BLaER1 treated with 17β-estradiol and CSF1 and Interleukin-3, amounts not matched to agents 10 nM and 100 nM (cell line): ENCODE measurements around the gene PRRC2B.
A peak's percentile ranks its signal among the peaks of the same experiment; 100 is the strongest.
"Not testable (repeated sequence)": the region's sequence is repeated elsewhere in the genome, so short reads cannot be mapped to it uniquely, and the experiment has no call there.

Source experiments
- H3K27ac ChIP-seq, 11 experiments: shearing (Covaris generic); formaldehyde crosslinking; 2 replicates each; pipeline ENCODE4 v1.8.1; 2022
- H3K27me3 ChIP-seq, 11 experiments: shearing (Covaris generic); formaldehyde crosslinking; 2 replicates each; pipeline ENCODE4 v1.8.1; 2022
- H3K36me3 ChIP-seq, 11 experiments: shearing (Covaris generic); formaldehyde crosslinking; 2 replicates each; pipeline ENCODE4 v1.8.1; 2022
- H3K4me1 ChIP-seq, 10 experiments: shearing (Covaris generic); formaldehyde crosslinking; 2 replicates each; pipeline ENCODE4 v1.8.1; 2022
- H3K4me2 ChIP-seq, 11 experiments: shearing (Covaris generic); formaldehyde crosslinking; 2 replicates each; pipeline ENCODE4 v1.8.1; 2022
- H3K4me3 ChIP-seq, 10 experiments: shearing (Covaris generic); formaldehyde crosslinking; 2 replicates each; pipeline ENCODE4 v1.8.1; 2022
- H3K9ac ChIP-seq, 11 experiments: shearing (Covaris generic); formaldehyde crosslinking; 2 replicates each; pipeline ENCODE4 v1.8.1; 2022
- H3K9me3 ChIP-seq, 11 experiments: shearing (Covaris generic); formaldehyde crosslinking; replicated peaks in 1 of 11; 2 replicates each; pipeline ENCODE4 v1.8.1; 2022
- H4K20me1 ChIP-seq, 11 experiments: shearing (Covaris generic); formaldehyde crosslinking; 2 replicates each; pipeline ENCODE4 v1.8.1; 2022
- Cebpa-rat ChIP-seq, 11 experiments: shearing (Covaris generic); IDR thresholded peaks; 2 replicates each; pipeline ENCODE4 v1.8.1; 2022

PRRC2B gene

DNA sequence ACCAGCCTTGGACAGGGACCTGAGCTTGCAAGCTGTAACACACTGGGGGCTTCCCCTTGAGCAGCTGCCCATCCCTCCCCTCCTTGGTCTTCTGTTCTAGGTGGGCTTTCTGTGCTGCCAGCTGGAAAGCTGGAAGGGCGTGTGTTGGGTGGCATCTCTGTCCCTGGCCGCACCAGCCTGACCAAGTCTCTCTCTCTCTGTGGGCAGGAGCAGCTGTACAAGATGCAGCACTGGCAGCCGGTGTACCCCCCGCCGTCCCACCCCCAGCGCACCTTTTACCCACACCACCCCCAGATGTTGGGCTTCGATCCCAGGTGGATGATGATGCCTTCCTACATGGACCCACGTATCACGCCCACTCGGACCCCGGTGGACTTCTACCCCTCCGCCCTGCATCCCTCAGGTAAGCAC, 76.7 kb downstream of the PRRC2B start:
- H3K27ac ChIP-seq, result no peak overlapping the region
- H3K9me3 ChIP-seq, result no peaks in the 10 kb centered on the region
- H3K36me3 ChIP-seq, result peaks cover 99 to 100% (median 100%) of the 10 kb centered on the region in 11 experiments
- H3K9ac ChIP-seq, result no peak overlapping the region
- H3K4me1 ChIP-seq, result no peaks in the 10 kb centered on the region
- H3K4me3 ChIP-seq, result no peak overlapping the region
- no peaks in the 10 kb centered on the region for H3K27me3 ChIP-seq
- no peak for TF ChIP-seq Cebpa-rat (IDR thresholded peaks at IDR 0.05)
- peaks cover 90 to 100% (median 99%) of the 10 kb centered on the region in 11 experiments for H4K20me1 ChIP-seq
- no peak overlapping the region for H3K4me2 ChIP-seq

DNA sequence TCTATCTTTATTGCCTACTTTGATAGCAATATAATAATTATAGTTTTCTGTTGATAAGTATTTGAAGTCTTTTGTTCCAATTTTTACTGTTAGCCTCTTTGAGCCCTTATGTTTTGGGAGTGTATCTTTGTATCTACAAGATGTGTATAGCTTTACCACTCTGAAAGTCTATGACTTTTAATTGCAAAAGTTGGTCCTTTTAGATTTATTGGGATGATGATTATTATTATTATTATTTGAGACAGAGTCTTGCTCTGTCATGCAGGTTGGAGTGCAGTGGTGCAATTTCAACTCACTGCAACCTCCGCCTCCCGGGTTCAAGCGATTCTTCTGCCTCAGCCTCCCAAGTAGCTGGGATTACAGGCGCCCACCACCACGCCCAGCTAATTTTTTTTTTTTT, 78.2 kb downstream of the PRRC2B start:
- not testable (repeated sequence) for H3K9ac ChIP-seq, H3K9me3 ChIP-seq, H3K4me1 ChIP-seq, H3K27ac ChIP-seq, H3K4me3 ChIP-seq, H3K4me2 ChIP-seq, H3K27me3 ChIP-seq
- Histone ChIP-seq H4K20me1 (peaks cover 95 to 100% (median 100%) of the 10 kb centered on the region in 11 experiments), H3K36me3 (peaks cover 99 to 100% (median 100%) of the 10 kb centered on the region in 11 experiments)

DNA sequence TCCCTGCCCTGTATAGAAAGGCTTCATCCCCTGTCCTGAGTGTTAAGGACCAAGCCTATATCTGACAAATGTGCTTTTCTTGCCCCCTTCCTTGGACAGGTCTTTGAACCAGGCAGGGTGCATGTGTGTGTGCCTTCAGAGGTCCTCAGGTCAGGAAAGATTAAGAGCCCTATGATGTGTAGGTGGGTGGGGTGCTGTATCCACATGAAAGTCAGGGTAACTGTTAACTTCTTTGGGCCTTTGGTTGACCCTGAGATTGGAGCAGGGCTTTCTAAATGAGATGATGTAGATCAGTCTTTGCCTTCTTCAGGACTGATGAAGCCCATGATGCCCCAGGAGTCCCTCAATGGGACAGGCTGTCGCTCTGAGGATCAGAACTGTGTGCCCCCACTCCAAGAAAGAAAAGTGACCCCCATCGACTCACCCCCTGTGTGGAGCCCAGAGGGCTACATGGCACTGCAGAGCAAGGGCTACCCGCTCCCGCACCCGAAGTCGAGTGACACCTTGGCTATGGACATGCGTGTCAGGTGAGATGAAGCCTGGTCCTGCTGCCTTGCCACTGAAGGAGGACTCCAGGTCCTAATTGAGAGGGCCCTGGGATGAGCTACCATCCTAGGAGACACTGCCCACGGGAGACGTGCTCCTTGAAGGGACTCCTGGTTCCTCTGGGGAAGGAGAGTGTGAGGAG, 79.5 kb downstream of the PRRC2B start:
- Histone ChIP-seq H3K4me1 (no peaks in the 10 kb centered on the region), H3K9me3 (no peaks in the 10 kb centered on the region), H3K4me3 (no peak overlapping the region), H3K27ac (no peak overlapping the region), H4K20me1 (peaks cover 96 to 100% (median 100%) of the 10 kb centered on the region in 11 experiments), H3K9ac (no peak overlapping the region), H3K36me3 (peaks cover 99 to 100% (median 100%) of the 10 kb centered on the region in 11 experiments), H3K4me2 (no peak overlapping the region), H3K27me3 (no peaks in the 10 kb centered on the region)
- no peak for TF ChIP-seq Cebpa-rat (IDR thresholded peaks at IDR 0.05)

DNA sequence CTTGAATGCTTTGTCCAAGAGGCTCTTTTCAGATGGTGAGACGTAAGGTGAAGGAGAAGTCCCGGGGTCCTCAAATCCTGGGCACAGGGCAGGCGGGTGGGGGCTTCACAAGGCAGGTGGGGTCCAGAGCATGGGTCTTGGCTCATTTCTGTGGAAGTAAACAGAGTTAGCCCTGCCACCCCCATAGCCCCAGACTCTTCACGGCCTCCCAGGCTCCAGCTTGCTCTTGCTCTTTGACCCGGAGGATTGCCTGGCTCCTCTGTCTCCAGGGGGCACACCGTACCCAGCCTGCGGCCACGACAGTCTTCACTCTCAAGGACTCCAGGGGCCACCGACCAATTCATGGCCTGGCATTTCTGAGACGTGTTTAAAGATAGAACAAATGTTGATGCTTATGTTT, 80.0 kb downstream of the PRRC2B start:
- no peak for TF ChIP-seq Cebpa-rat (IDR thresholded peaks at IDR 0.05)
- no peak overlapping the region for H3K9ac ChIP-seq
- no peaks in the 10 kb centered on the region for H3K4me1 ChIP-seq
- peaks cover 96 to 100% (median 99%) of the 10 kb centered on the region in 11 experiments for H4K20me1 ChIP-seq
- H3K4me3 ChIP-seq, result no peak overlapping the region
- no peak overlapping the region for H3K4me2 ChIP-seq
- no peaks in the 10 kb centered on the region for H3K9me3 ChIP-seq
- no peak overlapping the region for H3K27ac ChIP-seq
- H3K27me3 ChIP-seq, result no peaks in the 10 kb centered on the region
- peaks cover 98 to 100% (median 99%) of the 10 kb centered on the region in 11 experiments for H3K36me3 ChIP-seq

DNA sequence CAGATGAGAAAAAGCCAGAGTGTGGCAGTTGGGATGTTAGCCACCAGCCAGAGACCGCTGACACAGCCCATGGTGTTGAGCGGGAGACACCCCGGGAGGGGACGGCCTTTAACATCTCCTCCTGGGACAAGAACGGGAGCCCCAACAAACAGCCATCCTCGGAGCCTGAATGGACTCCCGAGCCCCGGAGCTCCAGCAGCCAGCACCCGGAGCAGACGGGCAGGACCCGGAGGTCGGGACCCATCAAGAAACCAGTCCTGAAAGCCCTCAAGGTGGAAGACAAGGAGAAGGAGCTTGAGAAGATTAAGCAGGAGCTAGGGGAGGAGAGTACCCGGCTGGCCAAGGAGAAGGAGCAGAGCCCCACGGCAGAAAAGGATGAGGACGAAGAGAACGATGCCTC, 80.8 kb downstream of the PRRC2B start:
- Histone ChIP-seq H3K36me3 (peaks cover 98 to 100% (median 99%) of the 10 kb centered on the region in 11 experiments), H3K27me3 (no peaks in the 10 kb centered on the region), H3K27ac (no peak overlapping the region), H3K9ac (0 out of 22 replicates have a peak overlapping the region, but pooled peaks of 2 of the 11 experiments have one; percentile 18 to 29), H3K9me3 (no peaks in the 10 kb centered on the region), H3K4me1 (no peaks in the 10 kb centered on the region), H3K4me2 (no peak overlapping the region), H3K4me3 (no peak overlapping the region), H4K20me1 (peaks cover 93 to 100% (median 99%) of the 10 kb centered on the region in 11 experiments)
- no peak for TF ChIP-seq Cebpa-rat (IDR thresholded peaks at IDR 0.05)

DNA sequence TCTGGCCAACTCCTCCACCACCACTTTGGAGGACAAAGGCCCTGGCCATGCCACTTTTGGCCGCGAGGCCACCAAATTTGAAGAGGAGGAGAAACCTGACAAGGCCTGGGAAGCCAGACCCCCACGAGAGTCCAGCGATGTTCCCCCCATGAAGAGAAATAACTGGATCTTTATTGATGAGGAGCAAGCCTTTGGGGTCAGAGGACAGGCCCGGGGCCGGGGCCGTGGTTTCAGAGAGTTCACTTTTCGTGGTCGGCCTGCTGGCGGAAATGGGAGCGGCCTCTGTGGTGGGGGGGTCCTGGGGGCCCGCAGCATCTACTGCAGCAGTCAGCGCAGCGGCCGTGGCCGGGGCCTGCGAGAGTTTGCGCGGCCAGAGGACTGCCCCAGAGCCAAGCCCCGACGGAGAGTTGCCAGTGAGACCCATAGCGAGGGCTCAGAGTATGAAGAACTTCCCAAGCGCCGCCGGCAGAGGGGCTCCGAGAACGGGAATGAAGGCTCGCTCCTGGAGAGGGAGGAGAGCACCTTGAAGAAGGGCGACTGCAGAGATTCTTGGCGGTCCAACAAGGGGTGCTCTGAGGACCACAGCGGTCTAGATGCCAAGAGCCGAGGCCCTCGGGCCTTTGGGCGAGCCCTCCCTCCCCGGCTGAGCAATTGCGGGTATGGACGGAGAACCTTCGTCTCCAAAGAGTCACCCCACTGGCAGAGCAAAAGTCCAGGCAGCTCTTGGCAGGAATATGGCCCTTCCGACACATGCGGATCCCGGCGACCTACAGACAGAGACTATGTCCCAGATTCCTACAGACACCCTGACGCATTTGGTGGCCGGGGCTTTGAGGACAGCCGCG, 81.4 kb downstream of the PRRC2B start:
- no peaks in the 10 kb centered on the region for H3K9me3 ChIP-seq
- H3K27ac ChIP-seq, result no peak overlapping the region; a peak in 1 of 22 replicates
- no peak for TF ChIP-seq Cebpa-rat (IDR thresholded peaks at IDR 0.05)
- H3K4me1 ChIP-seq, result no peaks in the 10 kb centered on the region
- H3K36me3 ChIP-seq, result peaks cover 98 to 100% (median 99%) of the 10 kb centered on the region in 11 experiments
- H3K4me2 ChIP-seq, result no peak overlapping the region
- peaks cover 92 to 100% (median 99%) of the 10 kb centered on the region in 11 experiments for H4K20me1 ChIP-seq
- no peaks in the 10 kb centered on the region for H3K27me3 ChIP-seq
- H3K9ac ChIP-seq, result no peak overlapping the region
- H3K4me3 ChIP-seq, result no peak overlapping the region

DNA sequence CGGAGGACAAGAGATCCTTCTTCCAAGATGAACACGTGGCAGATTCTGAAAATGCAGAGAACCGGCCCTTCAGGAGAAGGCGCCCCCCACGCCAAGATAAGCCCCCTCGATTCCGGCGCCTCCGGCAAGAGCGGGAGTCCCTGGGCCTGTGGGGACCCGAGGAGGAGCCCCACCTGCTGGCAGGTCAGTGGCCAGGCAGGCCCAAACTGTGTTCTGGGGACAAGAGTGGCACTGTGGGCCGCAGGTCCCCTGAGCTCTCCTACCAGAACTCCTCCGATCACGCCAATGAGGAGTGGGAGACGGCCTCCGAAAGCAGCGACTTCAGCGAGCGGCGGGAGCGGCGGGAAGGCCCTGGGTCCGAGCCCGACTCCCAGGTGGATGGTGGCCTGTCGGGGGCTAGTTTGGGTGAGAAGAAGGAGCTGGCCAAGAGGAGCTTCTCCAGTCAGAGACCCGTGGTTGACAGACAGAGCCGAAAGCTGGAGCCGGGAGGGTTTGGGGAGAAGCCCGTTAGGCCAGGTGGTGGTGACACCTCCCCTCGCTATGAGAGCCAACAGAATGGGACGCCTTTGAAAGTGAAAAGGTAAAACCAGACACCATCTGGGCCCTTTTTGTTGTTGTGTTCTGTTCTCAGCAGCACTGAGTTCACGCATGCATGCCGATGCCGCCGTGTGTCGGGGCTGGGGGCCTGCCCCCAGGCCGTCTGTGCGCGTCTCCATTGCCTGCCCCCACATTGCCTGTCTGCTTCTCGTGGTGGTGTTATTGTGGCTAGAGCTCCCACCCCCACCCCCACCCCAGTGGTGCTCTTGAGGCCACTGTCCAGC, 82.3 kb downstream of the PRRC2B start:
- Histone ChIP-seq H3K9me3 (no peaks in the 10 kb centered on the region), H3K4me3 (no peak overlapping the region), H3K4me1 (no peaks in the 10 kb centered on the region), H4K20me1 (peaks cover 88 to 100% (median 98%) of the 10 kb centered on the region in 11 experiments), H3K36me3 (peaks cover 98 to 100% (median 99%) of the 10 kb centered on the region in 11 experiments), H3K27ac (no peak overlapping the region), H3K9ac (no peak overlapping the region), H3K27me3 (no peaks in the 10 kb centered on the region), H3K4me2 (no peak overlapping the region)
- no peak for TF ChIP-seq Cebpa-rat (IDR thresholded peaks at IDR 0.05)

DNA sequence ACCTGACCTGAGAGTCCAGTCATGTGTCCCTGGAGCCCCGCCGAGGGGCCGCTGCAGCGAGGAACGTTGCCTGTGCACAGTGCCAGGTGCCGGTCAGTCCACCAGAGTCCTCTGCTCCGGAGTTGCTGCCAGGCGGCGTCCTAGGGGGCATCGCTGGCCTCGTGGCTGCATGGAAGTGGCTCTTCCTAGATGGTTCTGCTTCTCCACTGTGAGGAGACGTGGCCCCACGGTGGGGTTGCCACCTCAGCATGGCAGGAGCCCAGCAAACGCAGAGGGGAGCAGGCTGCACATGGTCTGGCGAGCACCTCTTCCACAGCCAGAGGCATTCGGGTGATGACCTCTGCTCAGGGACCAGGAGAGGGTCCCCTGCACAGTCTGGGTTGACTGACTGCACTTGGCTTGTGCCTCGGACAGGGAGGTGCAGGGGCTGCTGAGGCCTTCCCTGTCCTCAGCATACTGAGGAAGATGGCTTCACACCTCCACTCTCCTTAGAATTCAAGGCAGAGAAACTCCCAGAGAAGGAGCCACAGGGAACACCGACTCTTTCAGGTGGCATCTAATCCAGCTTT, 83.0 kb downstream of the PRRC2B start:
- Histone ChIP-seq H3K36me3 (peaks cover 98 to 100% (median 99%) of the 10 kb centered on the region in 11 experiments), H3K9me3 (no peaks in the 10 kb centered on the region), H3K27me3 (no peaks in the 10 kb centered on the region), H3K9ac (no peak overlapping the region), H4K20me1 (peaks cover 87 to 100% (median 99%) of the 10 kb centered on the region in 11 experiments; a peak in 21 of 22 replicates), H3K27ac (no peak overlapping the region), H3K4me3 (no peak overlapping the region), H3K4me2 (no peak overlapping the region), H3K4me1 (no peaks in the 10 kb centered on the region)
- TF ChIP-seq Cebpa-rat (IDR thresholded peaks at IDR 0.05), result no peak
